Hepatocyte (in vitro differentiated cells): ENCODE measurements around the gene SERTAD2.

Experiments used
- EZH2 ChIP-seq: fragments of 200-600 bp; sonication (generic); IDR thresholded peaks from 2 replicates; pipeline ENCODE4 v1.6.1; 2016; ENCODE audit warnings: antibody characterized with exemption, mild to moderate bottlenecking, borderline replicate concordance
- EZH2phosphoT487 ChIP-seq: fragments of 200-600 bp; sonication (generic); IDR thresholded peaks from one replicate; pipeline ENCODE4 v1.6.1; 2018; ENCODE audit warnings: antibody characterized with exemption, mild to moderate bottlenecking, low read depth, moderate library complexity; ENCODE audit not compliant: unreplicated experiment, severe bottlenecking
- TF ChIP-seq, protein P1 (sequence below): fragments of 200-600 bp; sonication (generic); IDR thresholded peaks from 2 replicates; pipeline ENCODE4 v1.5.1; 2016; ENCODE audit warnings: antibody characterized with exemption, mild to moderate bottlenecking; ENCODE audit not compliant: poor library complexity

DNA sequence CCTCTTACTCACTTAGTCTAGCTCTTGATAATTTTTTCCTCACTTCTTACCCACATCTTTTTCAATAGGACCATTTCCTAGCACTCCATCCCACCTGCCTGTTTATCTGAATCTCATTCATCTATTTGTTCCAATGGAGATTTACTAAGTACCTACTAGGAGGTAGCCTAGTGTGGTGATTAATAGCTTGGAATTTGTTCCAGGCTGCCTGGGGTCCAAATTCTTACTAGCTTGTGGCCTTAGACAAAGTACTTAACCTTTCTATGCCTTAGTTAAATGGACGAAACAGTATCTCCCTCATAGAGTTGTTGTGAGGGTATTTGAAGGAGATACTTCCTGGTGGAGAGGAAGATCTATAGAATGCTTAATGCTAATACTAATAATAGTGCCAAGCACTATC, 42.9 kb upstream of the SERTAD2 start:
- TF ChIP-seq, protein P1, sequence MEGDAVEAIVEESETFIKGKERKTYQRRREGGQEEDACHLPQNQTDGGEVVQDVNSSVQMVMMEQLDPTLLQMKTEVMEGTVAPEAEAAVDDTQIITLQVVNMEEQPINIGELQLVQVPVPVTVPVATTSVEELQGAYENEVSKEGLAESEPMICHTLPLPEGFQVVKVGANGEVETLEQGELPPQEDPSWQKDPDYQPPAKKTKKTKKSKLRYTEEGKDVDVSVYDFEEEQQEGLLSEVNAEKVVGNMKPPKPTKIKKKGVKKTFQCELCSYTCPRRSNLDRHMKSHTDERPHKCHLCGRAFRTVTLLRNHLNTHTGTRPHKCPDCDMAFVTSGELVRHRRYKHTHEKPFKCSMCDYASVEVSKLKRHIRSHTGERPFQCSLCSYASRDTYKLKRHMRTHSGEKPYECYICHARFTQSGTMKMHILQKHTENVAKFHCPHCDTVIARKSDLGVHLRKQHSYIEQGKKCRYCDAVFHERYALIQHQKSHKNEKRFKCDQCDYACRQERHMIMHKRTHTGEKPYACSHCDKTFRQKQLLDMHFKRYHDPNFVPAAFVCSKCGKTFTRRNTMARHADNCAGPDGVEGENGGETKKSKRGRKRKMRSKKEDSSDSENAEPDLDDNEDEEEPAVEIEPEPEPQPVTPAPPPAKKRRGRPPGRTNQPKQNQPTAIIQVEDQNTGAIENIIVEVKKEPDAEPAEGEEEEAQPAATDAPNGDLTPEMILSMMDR = no peak
- TF ChIP-seq EZH2phosphoT487 (no peak), EZH2 (no peak)
